Parietal lobe (tissue), 1 donor: Measurements from ENCODE around the gene DDI1. TPM values are rescaled to one million over a fixed set of nuclear protein-coding genes. Genes with fewer than 3 reads are reported as not detected.

Experiments used
- total RNA-seq: library from RNA; depleted of rRNA; stranded (reverse); fragments of >200 nt; gene quantifications from one replicate; pipeline ENCODE4 v1.2.3, GENCODE V29; 2014

The DDI1 gene
- not detected for total RNA-seq

GRCh38 chr11:104036588-104036987 is at the start of gene DDI1:
DDI1 (plus strand) TSS chr11:104036640; CDS start chr11:104036823, 183 bp downstream.

Other genes starting within 250 kb of the DDI1 start
- 13.1 TPM for gene PDGFD, start 127.5 kb downstream of the DDI1 start, total RNA-seq